ENCODE measurements around the gene PPEF1.

PPEF1 gene

DNA sequence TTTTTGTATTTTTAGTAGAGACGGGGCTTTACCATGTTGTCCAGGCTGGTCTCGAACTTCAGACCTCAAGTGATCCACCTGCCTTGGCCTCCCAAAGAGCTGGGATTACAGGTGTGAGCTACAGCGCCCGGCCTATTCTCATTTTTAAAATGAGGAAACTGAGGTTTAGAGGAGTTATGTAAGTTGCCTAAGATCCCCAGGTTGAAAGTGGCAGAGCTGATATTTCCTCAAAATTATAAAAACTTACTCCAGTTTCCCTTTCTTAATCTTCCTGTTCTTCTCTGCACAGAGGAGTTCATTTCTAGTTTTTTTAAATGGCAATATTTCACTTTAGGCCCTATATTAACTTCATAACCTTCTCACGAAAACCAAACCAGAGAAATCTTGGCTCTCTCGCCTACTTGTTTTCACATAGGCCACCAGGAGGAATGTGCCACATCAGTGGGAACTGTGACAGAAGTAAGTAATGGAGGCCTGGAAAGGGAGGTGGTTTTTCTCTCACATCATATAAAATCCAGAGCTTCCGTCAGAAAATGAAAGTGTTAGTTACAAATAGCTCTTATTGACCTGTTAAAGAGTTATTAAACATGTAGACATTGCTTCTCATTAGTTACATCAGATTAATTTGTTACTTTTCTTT lies 19.5 kb upstream of the PPEF1 start:
- Mint-ChIP-seq H3K9me3 (no peaks in the 10 kb centered on the region), H3K27ac (no peak overlapping the region), H3K27me3 (no peaks in the 10 kb centered on the region), H3K4me3 (no peak overlapping the region), H3K4me1 (peaks cover 4% of the 10 kb centered on the region), H3K36me3 (no peaks in the 10 kb centered on the region)
- DNase-seq (ENCODE audit: low spot score in 2 of 2) (no peak), ATAC-seq (ENCODE audit: low read depth) (no peak)

DNA sequence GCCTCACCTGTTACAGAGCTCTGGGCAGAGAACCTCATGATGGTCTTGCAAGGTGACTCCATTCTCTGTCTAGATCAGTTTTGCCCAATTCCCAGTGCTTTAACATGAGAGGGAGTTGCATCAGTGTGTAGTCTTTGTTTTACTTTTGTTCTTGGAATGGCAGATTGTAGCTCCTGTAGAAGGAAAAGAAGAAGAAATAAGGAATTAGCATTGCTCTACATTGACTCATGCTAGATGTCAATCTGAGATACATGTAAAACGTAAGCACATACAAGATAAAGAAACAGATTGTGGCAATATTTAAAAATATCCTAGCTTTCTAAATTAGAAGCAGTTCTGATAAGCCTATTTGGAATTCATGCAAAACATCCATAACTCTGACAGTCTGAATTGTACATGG lies 16.0 kb upstream of the PPEF1 start:
- Mint-ChIP-seq H3K9me3 (no peaks in the 10 kb centered on the region), H3K27ac (no peak overlapping the region), H3K4me1 (peaks cover 4% of the 10 kb centered on the region), H3K4me3 (no peak overlapping the region), H3K36me3 (no peaks in the 10 kb centered on the region), H3K27me3 (no peaks in the 10 kb centered on the region)
- DNase-seq (ENCODE audit: low spot score in 2 of 2) (no peak), ATAC-seq (ENCODE audit: low read depth) (no peak)

DNA sequence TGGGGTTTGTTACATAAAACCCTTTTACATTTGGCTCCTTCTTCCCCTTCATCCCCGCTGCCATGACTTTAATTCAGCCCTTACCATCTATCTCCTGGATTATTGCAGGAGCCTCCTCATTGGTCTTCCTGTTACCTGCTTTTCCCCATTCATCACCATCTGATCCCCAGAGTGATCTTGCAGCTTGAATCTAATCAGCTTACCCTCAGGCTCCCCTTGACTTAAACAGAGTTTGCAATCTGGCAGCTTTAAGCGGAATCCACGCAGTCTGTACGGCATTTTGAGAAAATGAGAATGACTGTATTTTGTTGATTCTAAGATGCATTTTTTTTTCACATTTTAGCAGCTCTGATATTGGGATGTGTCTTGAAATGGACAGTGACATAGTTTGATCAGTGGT lies 14.9 kb upstream of the PPEF1 start:
- DNase-seq (ENCODE audit: low spot score in 2 of 2) (no peak), ATAC-seq (ENCODE audit: low read depth) (no peak)
- H3K9me3 Mint-ChIP-seq = no peaks in the 10 kb centered on the region
- peaks cover 4% of the 10 kb centered on the region for H3K4me1 Mint-ChIP-seq
- no peaks in the 10 kb centered on the region for H3K27me3 Mint-ChIP-seq
- H3K27ac Mint-ChIP-seq = no peak overlapping the region
- H3K36me3 Mint-ChIP-seq = no peaks in the 10 kb centered on the region
- H3K4me3 Mint-ChIP-seq = no peak overlapping the region

DNA sequence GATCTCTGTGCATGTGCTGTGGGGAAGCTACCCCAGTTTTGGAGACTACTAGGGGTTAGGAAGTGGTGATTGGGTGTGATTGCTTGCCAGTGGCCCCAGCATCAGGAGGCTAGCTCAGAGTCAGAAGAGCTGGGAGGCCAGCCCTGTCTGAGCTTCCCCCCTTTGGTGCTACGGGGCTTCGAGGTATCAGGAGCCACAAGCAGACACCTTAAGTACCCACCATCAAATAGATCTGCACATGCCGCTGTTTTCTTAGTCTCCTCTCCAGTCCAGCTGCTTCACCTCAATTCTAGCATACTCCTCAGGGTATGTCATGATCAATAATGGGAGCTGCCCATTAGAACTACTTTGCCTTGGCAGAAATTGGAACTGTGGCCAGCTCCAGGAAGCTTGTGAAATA lies 10.8 kb upstream of the PPEF1 start:
- no peaks in the 10 kb centered on the region for H3K9me3 Mint-ChIP-seq
- no peak overlapping the region for H3K27ac Mint-ChIP-seq
- no peaks in the 10 kb centered on the region for H3K36me3 Mint-ChIP-seq
- no peak overlapping the region for H3K4me3 Mint-ChIP-seq
- peaks cover 4% of the 10 kb centered on the region for H3K4me1 Mint-ChIP-seq
- no peak for ATAC-seq (ENCODE audit: low read depth)
- H3K27me3 Mint-ChIP-seq = no peaks in the 10 kb centered on the region
- DNase-seq (ENCODE audit: low spot score in 2 of 2) = no peak

DNA sequence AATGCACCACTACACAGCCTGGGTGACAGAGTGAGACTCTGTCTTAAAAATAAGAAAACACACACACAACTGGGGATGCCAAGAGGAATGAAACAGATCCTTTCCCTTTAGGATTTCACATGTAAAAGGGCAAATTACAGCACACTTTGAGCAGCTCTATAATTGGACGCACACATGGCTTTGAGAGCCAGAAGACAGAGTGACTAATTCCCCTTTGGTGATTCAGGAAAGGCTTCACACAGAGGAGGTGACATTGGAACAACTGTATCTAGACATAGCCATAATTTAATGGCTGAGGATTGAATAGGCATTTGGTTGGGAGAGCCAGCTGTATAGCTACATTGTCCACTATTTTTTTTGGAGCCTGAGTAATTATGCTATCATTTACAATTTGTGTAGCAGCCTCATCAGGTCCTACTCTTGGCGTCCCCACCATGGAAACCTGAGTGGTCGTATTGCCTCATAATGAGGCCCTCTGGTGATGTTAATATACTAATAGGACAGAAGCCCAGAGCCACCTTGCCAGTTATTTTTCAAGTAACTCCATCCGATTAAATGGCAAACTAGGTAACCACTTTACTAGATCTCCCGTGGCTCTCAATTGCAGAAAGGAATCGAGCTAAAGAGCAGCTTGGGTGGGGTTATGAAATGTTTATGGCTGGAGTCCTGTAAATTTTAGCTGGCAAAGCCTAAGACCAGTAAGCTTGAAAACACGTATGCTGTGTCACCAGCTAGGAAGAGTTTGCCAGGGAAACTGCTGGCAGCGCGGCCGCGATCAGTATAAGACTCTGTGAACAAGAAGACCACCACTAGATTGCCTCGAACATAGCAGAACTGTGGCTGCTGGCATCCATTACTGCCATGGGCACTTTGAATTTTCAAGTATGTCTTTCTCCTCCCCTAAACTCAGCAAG lies 8.5 kb upstream of the PPEF1 start:
- ATAC-seq (ENCODE audit: low read depth) (no peak), DNase-seq (ENCODE audit: low spot score in 2 of 2) (no peak)
- H3K27ac Mint-ChIP-seq = no peak overlapping the region
- no peaks in the 10 kb centered on the region for H3K4me1 Mint-ChIP-seq
- peaks cover 2% of the 10 kb centered on the region for H3K27me3 Mint-ChIP-seq
- H3K4me3 Mint-ChIP-seq = no peak overlapping the region
- H3K9me3 Mint-ChIP-seq = no peaks in the 10 kb centered on the region
- H3K36me3 Mint-ChIP-seq = no peaks in the 10 kb centered on the region

DNA sequence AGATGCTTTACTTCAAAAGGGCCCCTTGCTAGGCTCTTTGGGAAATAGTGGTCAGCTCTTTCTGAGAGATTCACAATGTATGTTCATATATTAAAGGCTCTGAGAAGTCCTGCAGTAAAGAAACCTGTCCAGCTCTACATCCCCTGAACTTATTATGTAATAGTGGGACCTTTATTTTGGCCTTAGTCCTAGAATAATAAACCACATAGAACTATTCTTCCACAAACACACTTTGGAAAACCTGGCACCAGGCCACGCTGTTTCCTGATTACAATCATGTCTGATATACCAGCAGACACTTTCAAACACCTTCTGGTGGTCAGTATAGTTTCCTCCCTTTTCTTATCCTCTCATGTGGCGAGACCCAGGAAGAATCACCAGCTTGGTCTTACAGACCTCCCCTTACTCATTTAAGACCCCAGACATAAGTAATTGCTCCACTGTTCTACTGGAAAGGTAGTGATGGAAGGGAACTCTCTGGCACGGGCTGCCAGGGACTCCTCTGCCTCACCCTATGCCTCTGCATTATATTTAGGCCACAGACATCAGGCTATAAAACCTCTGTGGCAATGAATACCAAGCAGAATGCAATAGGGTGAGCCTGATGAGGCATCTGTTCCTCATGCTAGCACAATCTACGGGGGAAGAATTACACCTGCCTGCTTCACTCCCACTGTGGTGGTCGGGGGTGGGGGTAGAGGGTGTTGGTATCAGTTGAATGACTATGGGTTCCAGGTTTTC lies 5.7 kb upstream of the PPEF1 start:
- Mint-ChIP-seq H3K36me3 (no peaks in the 10 kb centered on the region), H3K4me3 (no peak overlapping the region), H3K4me1 (no peaks in the 10 kb centered on the region), H3K27ac (no peak overlapping the region), H3K27me3 (peaks cover 2% of the 10 kb centered on the region), H3K9me3 (no peaks in the 10 kb centered on the region)
- ATAC-seq (ENCODE audit: low read depth) = no peak
- DNase-seq (ENCODE audit: low spot score in 2 of 2) = no peak

DNA sequence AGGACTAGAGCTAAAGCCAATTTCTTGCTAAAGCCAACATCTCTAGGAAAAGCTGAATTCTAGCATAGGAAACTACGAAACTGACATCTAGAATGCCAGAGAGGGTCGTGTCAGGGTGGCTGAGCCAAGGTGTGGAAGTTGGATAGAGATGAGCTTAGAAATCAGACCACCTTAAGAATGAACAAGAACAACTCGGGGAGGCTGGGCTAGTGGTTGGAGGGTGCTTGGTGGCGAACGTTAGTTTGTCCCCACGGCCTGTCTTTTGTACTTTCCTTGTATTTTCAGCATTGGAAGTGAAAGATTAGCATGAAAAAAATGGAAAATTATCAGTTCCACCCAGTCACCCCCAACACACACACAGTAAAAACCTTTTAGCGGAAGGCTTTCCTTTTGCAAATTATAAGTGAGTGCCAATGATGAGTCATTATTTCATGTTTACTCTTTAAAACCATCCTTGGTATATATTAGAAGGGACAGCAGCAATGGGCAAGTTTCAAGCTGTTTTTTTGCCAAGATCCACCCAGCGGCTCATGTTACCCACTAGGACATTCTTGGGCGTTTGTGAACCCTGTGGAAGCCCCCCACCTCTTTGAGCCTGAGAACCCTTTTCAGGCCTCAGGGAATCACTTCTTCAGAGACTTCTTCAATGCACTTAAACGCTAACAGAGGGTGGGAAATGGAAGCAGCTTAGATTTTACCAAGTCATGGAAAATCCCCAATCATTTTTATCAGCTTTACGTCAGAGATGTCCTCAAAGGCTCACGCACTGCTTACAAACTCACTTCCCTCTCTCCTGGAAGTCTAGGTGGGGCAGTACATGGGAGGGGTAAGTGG lies 4.9 kb upstream of the PPEF1 start:
- ATAC-seq (ENCODE audit: low read depth) (no peak), DNase-seq (ENCODE audit: low spot score in 2 of 2) (no peak)
- H3K4me3 Mint-ChIP-seq = no peak overlapping the region
- no peaks in the 10 kb centered on the region for H3K9me3 Mint-ChIP-seq
- H3K36me3 Mint-ChIP-seq = no peaks in the 10 kb centered on the region
- peaks cover 2% of the 10 kb centered on the region for H3K27me3 Mint-ChIP-seq
- H3K4me1 Mint-ChIP-seq = no peaks in the 10 kb centered on the region
- H3K27ac Mint-ChIP-seq = no peak overlapping the region

DNA sequence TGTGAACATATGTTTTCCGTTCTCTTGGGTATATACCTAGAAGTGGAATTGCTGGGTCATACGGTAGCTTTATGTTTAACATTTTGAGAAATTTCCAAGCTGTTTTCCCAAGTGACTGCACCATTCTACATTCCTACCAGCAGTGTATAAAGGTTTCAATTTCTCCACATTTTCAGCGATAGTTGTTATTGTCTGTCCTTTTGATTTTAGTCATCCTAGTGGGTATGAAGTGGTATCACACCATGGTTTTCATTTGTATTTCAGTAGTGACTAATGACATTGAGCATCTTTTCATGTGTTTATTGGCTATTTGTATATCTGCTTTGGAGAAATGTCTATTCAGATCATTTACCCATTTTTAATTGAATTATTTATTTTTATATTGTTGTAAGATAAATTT lies 2.4 kb downstream of the PPEF1 start:
- H3K4me1 Mint-ChIP-seq = no peaks in the 10 kb centered on the region
- no peaks in the 10 kb centered on the region for H3K27me3 Mint-ChIP-seq
- ATAC-seq (ENCODE audit: low read depth) = no peak
- no peak for DNase-seq (ENCODE audit: low spot score in 2 of 2)
- no peaks in the 10 kb centered on the region for H3K36me3 Mint-ChIP-seq
- no peak overlapping the region for H3K27ac Mint-ChIP-seq
- no peaks in the 10 kb centered on the region for H3K9me3 Mint-ChIP-seq
- H3K4me3 Mint-ChIP-seq = no peak overlapping the region

DNA sequence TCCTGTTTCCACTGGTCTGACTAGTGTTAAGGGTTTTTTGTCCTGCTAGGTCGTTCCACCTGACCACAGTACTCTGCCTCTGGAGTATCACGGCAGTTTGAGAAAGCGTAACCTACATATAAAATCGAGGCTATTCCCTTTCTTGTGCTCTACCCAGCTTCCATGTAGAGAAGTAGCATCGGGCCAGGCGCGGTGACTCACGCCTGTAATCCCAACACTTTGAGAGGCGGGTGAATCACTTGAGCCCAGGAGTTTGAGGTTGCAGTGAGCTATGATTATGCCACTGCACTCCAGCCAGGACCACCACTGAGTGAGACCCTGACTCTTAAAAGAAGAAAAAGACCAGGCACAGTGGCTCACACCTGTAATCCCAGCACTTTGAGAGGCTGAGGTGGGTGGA lies 7.5 kb downstream of the PPEF1 start:
- DNase-seq (ENCODE audit: low spot score in 2 of 2) (no peak), ATAC-seq (ENCODE audit: low read depth) (no peak)
- no peaks in the 10 kb centered on the region for H3K36me3 Mint-ChIP-seq
- no peaks in the 10 kb centered on the region for H3K4me1 Mint-ChIP-seq
- H3K27me3 Mint-ChIP-seq = no peaks in the 10 kb centered on the region
- H3K27ac Mint-ChIP-seq = no peak overlapping the region
- no peak overlapping the region for H3K4me3 Mint-ChIP-seq
- no peaks in the 10 kb centered on the region for H3K9me3 Mint-ChIP-seq

DNA sequence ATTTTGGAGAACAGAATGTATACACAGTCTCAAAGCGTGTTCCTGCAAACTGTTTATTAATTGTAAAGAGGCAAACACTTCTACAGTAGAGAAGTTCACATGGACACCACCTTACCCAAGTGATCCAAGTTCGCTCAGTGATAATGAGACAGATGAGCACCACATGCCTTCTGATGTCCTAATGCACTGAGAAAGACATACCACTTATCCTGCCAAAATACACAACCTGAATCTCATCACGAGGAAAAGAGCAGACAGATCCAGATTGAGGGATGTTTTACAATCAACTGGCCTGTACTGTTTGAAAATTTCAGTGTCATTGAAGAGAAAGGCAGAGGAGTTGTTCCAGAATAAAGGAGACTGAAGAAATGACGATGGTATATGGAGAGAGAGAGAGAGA lies 12.4 kb downstream of the PPEF1 start:
- ATAC-seq (ENCODE audit: low read depth) (no peak), DNase-seq (ENCODE audit: low spot score in 2 of 2) (no peak)
- Mint-ChIP-seq H3K27ac (no peak overlapping the region), H3K27me3 (no peaks in the 10 kb centered on the region), H3K9me3 (no peaks in the 10 kb centered on the region), H3K4me1 (no peaks in the 10 kb centered on the region), H3K36me3 (no peaks in the 10 kb centered on the region), H3K4me3 (no peak overlapping the region)

DNA sequence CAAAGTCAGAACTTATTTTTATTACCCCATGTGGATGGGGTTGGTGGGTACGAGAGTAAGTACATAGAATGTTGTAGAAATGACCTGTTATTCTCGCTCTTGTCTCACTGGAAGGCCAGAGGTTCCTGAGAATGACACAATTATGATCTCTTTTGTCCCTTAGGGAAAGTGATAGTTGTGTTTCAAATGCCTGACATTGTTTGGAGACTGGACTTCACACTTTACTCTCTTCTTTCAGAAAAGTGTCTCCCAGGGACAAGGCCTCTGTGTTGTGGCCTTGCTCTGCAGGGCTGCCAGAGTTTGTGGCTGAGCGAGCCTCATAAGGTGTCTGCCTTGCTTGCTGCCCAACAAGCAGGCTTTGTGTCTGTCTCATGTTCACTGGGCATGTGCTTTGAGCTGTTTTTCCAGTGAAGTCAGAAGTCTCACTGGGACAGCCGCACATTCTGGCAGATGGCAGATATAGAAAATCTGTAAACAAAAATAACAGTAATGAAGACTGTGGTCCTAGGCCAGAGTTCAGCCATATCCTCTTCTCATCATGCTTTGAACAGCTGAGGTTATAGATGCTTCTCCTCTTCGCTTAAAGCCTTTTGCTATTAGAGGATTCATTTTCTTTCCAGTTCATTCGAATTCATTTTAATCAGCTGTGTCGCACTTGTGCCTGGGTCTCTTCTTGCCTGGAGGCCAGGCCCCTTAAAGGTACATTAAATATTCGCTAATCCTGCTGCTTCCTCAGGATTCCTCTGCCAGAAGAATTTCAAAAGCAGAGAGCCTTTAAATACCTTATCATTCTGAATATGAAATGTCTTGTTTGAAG lies 14.4 kb downstream of the PPEF1 start:
- DNase-seq (ENCODE audit: low spot score in 2 of 2) (no peak), ATAC-seq (ENCODE audit: low read depth) (no peak)
- no peak overlapping the region for H3K27ac Mint-ChIP-seq
- no peaks in the 10 kb centered on the region for H3K36me3 Mint-ChIP-seq
- H3K27me3 Mint-ChIP-seq = no peaks in the 10 kb centered on the region
- no peak overlapping the region for H3K4me3 Mint-ChIP-seq
- no peaks in the 10 kb centered on the region for H3K9me3 Mint-ChIP-seq
- peaks cover 2% of the 10 kb centered on the region for H3K4me1 Mint-ChIP-seq

DNA sequence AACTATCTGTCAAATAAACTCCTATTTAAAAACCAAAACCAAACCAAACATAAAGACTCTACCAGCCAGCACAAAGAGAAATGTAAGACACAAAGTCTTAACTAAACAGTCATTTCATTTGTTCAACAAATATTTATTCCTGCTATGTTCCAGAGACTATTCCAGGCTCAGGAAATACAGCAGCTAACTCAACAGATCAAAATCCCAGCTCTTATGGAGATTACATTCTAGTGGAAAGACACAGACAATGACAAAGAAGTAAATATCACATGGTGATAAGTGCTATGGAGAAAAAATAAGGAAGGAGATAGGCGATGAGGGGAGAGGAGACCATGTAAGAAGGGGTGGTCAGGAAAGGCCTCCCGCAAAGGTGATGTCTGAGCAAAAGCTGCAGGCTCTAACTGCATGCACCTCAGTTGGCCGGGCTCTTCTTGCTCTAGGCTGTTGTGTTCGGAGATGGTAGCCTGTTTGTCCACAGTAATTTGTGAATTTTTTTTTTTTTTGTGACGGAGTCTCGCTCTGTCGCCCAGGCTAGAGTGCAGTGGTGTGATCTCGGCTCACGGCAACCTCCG lies 15.1 kb downstream of the PPEF1 start:
- Mint-ChIP-seq H3K36me3 (no peaks in the 10 kb centered on the region), H3K27me3 (no peaks in the 10 kb centered on the region), H3K27ac (no peak overlapping the region), H3K9me3 (no peaks in the 10 kb centered on the region), H3K4me3 (no peak overlapping the region), H3K4me1 (peaks cover 2% of the 10 kb centered on the region)
- DNase-seq (ENCODE audit: low spot score in 2 of 2) (no peak), ATAC-seq (ENCODE audit: low read depth) (no peak)
